Naive B cell (primary cell): ENCODE data around the gene STEAP3. TPM values are rescaled to one million over a fixed set of nuclear protein-coding genes. Genes with fewer than 3 reads are reported as not detected.
"Not testable (repeated sequence)": the region's sequence is repeated elsewhere in the genome, so short reads cannot be mapped to it uniquely, and the experiment has no call there.

Source experiments
- ATAC-seq, 2 donors: fragments of 150-1000 bp; cut with Tn5 transposase; 2 replicates each; pipeline ENCODE4 v1.10.0; 2021; ENCODE audit warnings: low read depth in 2 of 2, mild to moderate bottlenecking in 2 of 2, moderate library complexity in 2 of 2
- DNase-seq: peaks from one replicate; pipeline ENCODE4 v3.0.0; 2022
- H3K27ac Mint-ChIP-seq, 6 donors: one replicate each; pipeline ENCODE4 v1.8.0; 2020 to 2022; ENCODE audit warnings: mild to moderate bottlenecking in 6 of 6, mixed read lengths in 6 of 6, moderate library complexity in 5 of 6, inconsistent platforms in 2 of 6
- H3K27me3 Mint-ChIP-seq, 3 donors: one replicate each; pipeline ENCODE4 v1.8.0; 2021 to 2022; ENCODE audit warnings: mixed read lengths in 3 of 3, mild to moderate bottlenecking in 1 of 3
- H3K36me3 Mint-ChIP-seq, 2 donors: one replicate each; pipeline ENCODE4 v1.8.0; 2020 to 2022; ENCODE audit warnings: mixed read lengths in 2 of 2, inconsistent platforms in 1 of 2, mild to moderate bottlenecking in 1 of 2
- H3K4me1 Mint-ChIP-seq, 3 donors: one replicate each; pipeline ENCODE4 v1.8.0; 2020 to 2022; ENCODE audit warnings: mixed read lengths in 3 of 3, inconsistent platforms in 1 of 3, mild to moderate bottlenecking in 1 of 3, moderate library complexity in 1 of 3
- H3K4me3 Mint-ChIP-seq, 8 donors: one replicate each; pipeline ENCODE4 v1.8.0; 2020 to 2022; ENCODE audit warnings: mild to moderate bottlenecking in 8 of 8, mixed read lengths in 8 of 8, moderate library complexity in 8 of 8, inconsistent platforms in 2 of 8
- H3K9me3 Mint-ChIP-seq, 7 donors: one replicate each; pipeline ENCODE4 v1.8.0; 2020 to 2022; ENCODE audit warnings: mixed read lengths in 7 of 7, mild to moderate bottlenecking in 5 of 7, inconsistent platforms in 2 of 7, moderate library complexity in 1 of 7
- polyA plus RNA-seq, 6 donors: library from polyadenylated mRNA; unstranded; fragments of 300-500 nt; fragmentation: Illumina TruSeq; gene quantifications; one replicate each; pipeline ENCODE4 v1.2.3, GENCODE V29; 2021; ENCODE audit warnings: low read depth in 6 of 6

The STEAP3 gene
- polyA plus RNA-seq, 6 donors from 2014 or later, result 0.49 to 1.2 (median 0.77) TPM; not detected in 3

DNA sequence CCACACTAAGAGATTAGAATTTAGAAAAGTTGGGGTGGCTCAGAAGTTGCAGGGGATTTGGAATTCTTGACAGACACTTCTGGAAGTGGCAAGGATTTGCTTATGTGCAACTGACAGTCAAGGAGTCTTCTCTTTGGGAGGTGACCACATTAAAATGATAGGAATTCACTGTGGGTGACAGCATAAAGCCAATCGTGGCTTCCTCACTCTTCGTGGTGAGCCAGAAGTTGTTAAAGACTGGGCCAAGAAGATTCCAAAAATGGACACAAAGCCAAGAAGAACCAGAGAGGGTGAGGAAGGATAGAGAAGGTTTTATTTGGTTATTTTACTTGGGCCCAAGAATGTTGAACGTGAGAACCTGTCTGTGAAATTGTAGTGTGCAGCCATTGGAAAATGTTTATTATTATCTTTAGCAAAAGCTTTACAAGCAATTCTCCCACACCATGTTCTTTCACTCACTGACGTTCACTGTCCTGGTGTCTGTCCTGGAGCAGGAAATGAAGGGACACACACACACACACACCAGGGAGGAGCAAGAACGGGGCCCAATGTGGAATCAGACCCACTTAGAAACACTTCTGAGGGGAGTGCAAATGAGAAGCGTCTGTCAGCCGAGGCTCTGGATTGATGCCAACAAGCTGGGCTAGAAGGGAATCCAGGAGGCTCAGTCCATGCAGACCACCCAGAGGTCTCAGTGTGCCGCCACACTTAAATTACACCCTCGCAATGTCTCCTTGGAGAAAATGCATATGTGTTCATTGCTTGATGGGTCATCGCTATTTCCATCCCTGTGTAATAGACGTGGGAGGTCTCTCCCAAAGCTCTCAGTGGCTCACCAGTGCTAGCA, 37.2 kb downstream of the STEAP3 start:
- no peaks in the 10 kb centered on the region for H3K9me3 Mint-ChIP-seq
- H3K36me3 Mint-ChIP-seq, result no peaks in the 10 kb centered on the region
- ATAC-seq, result no peak
- H3K27me3 Mint-ChIP-seq, result peaks cover 0 to 3% (median 0%) of the 10 kb centered on the region in 3 donors
- DNase-seq, result no peak
- H3K4me1 Mint-ChIP-seq, result no peaks in the 10 kb centered on the region
- H3K27ac Mint-ChIP-seq, result no peak overlapping the region
- peak overlapping the region in 1 of 8 donors; percentile 1 for H3K4me3 Mint-ChIP-seq

DNA sequence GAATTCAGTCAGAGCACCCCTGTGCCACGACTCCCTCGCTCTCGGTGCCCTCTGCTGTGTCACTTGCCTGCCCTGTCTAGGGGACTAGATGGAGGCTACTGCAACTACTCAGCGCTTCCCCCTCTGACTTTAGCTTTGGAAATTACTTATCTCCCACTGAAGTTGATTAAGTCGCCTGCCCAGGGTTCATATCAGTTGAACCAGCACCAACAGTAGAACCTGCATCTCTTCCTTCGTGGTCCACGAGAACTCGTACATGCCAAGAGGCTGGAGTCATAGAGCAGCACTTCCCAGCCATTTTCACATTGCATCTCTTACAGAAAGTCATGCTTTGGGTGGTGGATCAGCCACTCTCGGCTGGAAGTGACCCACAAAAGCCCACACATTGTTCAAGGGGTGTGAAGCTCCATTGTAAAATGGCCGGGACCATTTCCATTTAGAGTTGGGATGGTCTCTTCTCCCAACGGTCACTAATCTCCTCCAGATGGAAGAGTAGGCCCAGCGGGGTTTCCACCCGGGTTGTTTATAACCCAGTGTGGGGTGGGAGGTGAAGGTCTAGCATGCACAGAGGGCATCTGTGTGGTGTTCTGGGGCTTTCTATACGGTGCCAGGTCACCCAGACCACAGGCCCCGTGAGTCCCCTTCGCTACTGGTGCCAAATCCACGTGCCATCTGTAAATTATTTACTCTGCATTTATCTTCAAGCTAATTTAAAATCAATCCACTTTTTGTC, 38.0 kb downstream of the STEAP3 start:
- no peaks in the 10 kb centered on the region for H3K9me3 Mint-ChIP-seq
- DNase-seq, result no peak
- no peaks in the 10 kb centered on the region for H3K36me3 Mint-ChIP-seq
- peak overlapping the region in 1 of 8 donors; percentile 1 for H3K4me3 Mint-ChIP-seq
- no peak overlapping the region for H3K27ac Mint-ChIP-seq
- ATAC-seq, result no peak
- H3K27me3 Mint-ChIP-seq, result peaks cover 0 to 3% (median 0%) of the 10 kb centered on the region in 3 donors
- H3K4me1 Mint-ChIP-seq, result no peaks in the 10 kb centered on the region

DNA sequence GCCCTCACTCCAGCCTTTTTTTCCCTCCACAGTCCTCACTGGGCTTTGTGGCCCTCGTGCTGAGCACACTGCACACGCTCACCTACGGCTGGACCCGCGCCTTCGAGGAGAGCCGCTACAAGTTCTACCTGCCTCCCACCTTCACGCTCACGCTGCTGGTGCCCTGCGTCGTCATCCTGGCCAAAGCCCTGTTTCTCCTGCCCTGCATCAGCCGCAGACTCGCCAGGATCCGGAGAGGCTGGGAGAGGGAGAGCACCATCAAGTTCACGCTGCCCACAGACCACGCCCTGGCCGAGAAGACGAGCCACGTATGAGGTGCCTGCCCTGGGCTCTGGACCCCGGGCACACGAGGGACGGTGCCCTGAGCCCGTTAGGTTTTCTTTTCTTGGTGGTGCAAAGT, 39.4 kb downstream of the STEAP3 start:
- Mint-ChIP-seq H3K4me3 (no peak overlapping the region), H3K4me1 (no peaks in the 10 kb centered on the region), H3K36me3 (no peaks in the 10 kb centered on the region), H3K9me3 (no peaks in the 10 kb centered on the region), H3K27ac (no peak overlapping the region), H3K27me3 (peaks cover 0 to 3% (median 0%) of the 10 kb centered on the region in 3 donors)
- DNase-seq (no peak), ATAC-seq (no peak)

DNA sequence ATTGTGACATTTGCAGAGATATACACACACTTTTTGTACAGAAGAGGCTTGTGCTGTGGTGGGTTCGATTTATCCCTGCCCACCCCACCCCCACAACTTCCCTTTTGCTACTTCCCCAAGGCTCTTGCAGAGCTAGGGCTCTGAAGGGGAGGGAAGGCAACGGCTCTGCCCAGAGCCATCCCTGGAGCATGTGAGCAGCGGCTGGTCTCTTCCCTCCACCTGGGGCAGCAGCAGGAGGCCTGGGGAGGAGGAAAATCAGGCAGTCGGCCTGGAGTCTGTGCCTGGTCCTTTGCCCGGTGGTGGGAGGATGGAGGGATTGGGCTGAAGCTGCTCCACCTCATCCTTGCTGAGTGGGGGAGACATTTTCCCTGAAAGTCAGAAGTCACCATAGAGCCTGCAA, 40.0 kb downstream of the STEAP3 start:
- Mint-ChIP-seq H3K27ac (peak overlapping the region in 1 of 6 donors; percentile 59), H3K4me3 (no peak overlapping the region), H3K4me1 (no peaks in the 10 kb centered on the region), H3K36me3 (no peaks in the 10 kb centered on the region), H3K9me3 (peaks cover 0 to 5% (median 0%) of the 10 kb centered on the region in 7 donors), H3K27me3 (peaks cover 0 to 3% (median 0%) of the 10 kb centered on the region in 3 donors)
- ATAC-seq (no peak), DNase-seq (no peak)

DNA sequence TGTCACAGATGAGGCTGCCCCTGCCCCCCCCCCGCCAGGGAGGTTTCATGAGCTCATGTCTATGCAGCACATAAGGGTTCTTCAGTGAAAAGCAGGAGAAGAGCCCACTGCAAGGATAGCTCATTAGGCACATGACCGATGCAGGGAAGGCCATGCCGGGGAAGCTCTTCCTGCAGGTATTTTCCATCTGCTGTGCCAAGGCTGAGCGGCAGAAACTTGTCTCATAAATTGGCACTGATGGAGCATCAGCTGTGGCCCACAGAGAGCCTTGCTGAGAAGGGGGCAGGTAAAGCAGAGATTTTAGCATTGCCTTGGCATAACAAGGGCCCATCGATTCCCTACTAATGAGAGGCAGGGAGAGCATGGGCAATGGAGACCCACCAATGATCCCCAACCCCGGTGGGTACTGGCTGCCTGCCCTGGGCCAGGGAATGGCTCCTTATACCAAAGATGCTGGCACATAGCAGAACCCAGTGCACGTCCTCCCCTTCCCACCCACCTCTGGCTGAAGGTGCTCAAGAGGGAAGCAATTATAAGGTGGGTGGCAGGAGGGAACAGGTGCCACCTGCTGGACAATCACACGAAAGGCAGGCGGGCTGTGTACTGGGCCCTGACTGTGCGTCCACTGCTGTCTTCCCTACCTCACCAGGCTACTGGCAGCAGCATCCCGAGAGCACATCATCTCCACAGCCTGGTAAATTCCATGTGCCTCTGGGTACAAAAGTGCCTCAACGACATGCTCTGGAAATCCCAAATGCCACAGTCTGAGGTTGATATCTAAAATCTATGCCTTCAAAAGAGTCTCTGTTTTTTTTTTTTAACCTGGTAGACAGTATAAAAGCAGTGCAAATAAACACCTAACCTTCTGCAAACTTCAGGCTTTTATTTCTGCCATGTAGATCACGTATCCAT, 41.4 kb downstream of the STEAP3 start:
- H3K27me3 Mint-ChIP-seq, result peaks cover 0 to 3% (median 0%) of the 10 kb centered on the region in 3 donors
- H3K27ac Mint-ChIP-seq, result no peak overlapping the region
- peaks cover 0 to 19% (median 4%) of the 10 kb centered on the region in 7 donors for H3K9me3 Mint-ChIP-seq
- H3K4me1 Mint-ChIP-seq, result no peaks in the 10 kb centered on the region
- ATAC-seq (peak; percentile 38 to 39), DNase-seq (no peak)
- H3K36me3 Mint-ChIP-seq, result no peaks in the 10 kb centered on the region
- H3K4me3 Mint-ChIP-seq, result no peak overlapping the region

DNA sequence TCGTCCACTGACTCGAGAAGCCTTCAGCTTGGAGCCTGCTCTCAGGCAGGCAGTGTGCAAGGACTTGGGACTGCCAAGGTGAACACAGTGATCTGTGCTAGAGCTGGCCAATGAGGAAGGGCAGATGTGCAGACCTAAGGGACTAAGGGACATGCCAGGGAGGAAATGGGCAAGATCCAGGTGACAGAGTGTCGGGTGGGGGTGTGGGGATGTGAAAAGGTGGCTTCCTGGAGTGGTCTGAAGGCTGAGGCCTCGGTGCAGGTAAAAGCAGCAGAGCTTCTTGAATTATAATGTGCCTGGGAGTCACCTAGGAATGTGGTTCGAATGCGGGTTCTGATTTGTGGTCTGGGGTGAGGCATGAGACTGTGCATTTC, 42.0 kb downstream of the STEAP3 start:
- Mint-ChIP-seq H3K27ac (no peak overlapping the region), H3K27me3 (peaks cover 0 to 3% (median 0%) of the 10 kb centered on the region in 3 donors), H3K4me1 (no peaks in the 10 kb centered on the region), H3K9me3 (peaks cover 0 to 24% (median 4%) of the 10 kb centered on the region in 7 donors), H3K36me3 (no peaks in the 10 kb centered on the region), H3K4me3 (no peak overlapping the region)
- ATAC-seq, result no peak
- DNase-seq, result no peak

DNA sequence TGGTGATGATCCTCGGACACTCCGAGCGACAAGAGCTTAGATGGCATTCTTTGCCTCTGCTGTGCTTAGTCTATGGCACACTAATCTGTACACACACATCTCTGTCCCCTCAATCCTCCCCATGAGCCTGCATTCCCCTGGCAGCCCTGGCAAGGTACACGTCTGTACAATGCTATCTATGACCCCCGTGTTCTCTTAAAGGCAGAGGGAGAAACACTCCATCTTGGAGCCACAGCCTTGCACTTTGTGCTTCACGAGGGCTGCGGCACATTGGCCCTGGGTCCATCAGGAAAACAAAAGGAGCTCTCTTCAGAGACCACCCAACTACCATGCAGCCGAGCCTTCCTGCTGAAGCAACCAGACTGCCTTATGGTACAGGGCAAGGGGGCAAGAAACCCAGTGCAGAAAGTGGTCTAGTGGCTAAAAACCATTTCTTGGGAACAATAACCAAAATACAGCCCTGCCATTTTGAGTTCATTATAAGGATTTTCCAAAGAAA, 42.5 kb downstream of the STEAP3 start:
- H3K9me3 Mint-ChIP-seq, result peaks cover 0 to 25% (median 5%) of the 10 kb centered on the region in 7 donors
- peaks cover 0 to 3% (median 0%) of the 10 kb centered on the region in 3 donors for H3K27me3 Mint-ChIP-seq
- no peak for ATAC-seq
- H3K4me1 Mint-ChIP-seq, result no peaks in the 10 kb centered on the region
- H3K27ac Mint-ChIP-seq, result no peak overlapping the region
- no peaks in the 10 kb centered on the region for H3K36me3 Mint-ChIP-seq
- no peak overlapping the region for H3K4me3 Mint-ChIP-seq
- DNase-seq, result no peak

DNA sequence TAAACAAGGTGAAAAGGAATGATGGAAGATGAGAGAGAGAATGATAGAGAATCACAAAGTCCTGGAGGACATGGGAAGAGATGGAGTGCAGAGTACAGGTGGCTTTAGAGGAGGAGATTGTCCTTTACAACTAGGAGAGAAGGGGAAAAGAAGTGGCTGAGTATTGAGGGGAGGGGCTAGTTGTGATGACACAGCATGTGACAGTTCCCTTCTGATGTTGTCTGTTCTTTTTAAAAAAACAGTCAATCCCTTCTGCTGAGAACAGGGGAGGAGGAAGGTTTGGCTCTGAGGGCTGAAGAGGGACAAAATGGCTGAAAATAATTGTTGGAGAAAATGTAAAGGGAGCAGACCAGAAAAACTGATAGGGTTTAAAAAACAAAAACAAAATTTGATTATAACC, 44.0 kb downstream of the STEAP3 start:
- Mint-ChIP-seq H3K4me1 (no peaks in the 10 kb centered on the region), H3K27ac (peak overlapping the region in 2 of 6 donors; percentile 60 to 87), H3K36me3 (peaks cover 0 to 4% of the 10 kb centered on the region in 2 donors), H3K4me3 (no peak overlapping the region), H3K27me3 (peaks cover 0 to 3% (median 1%) of the 10 kb centered on the region in 3 donors), H3K9me3 (peaks cover 0 to 35% (median 6%) of the 10 kb centered on the region in 7 donors)
- no peak for ATAC-seq
- no peak for DNase-seq

DNA sequence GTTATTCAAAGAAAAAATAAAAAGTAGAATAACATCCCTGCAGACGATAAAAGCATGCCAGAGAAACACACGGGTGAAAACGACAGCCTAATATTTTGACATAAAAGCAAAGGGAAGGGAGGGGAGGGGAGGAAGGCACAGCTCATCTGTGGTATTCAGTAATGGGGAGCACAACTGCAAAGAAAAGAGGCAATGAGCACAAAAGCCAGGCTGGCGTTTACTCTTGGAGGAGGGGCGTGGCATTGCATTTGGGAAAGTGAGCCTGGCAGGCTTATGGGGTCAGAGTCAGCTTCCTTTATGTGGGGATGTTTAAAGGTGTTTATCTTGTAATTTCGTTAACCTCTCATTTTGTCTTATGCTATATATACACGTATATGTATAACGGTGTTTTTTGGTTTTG, 53.2 kb downstream of the STEAP3 start:
- Mint-ChIP-seq H3K36me3 (peaks cover 0 to 3% of the 10 kb centered on the region in 2 donors), H3K27ac (no peak overlapping the region), H3K27me3 (peaks cover 0 to 6% (median 0%) of the 10 kb centered on the region in 3 donors), H3K4me3 (no peak overlapping the region), H3K9me3 (peaks cover 0 to 10% (median 7%) of the 10 kb centered on the region in 7 donors), H3K4me1 (peaks cover 0 to 3% (median 0%) of the 10 kb centered on the region in 3 donors)
- DNase-seq, result no peak
- ATAC-seq, result no peak

DNA sequence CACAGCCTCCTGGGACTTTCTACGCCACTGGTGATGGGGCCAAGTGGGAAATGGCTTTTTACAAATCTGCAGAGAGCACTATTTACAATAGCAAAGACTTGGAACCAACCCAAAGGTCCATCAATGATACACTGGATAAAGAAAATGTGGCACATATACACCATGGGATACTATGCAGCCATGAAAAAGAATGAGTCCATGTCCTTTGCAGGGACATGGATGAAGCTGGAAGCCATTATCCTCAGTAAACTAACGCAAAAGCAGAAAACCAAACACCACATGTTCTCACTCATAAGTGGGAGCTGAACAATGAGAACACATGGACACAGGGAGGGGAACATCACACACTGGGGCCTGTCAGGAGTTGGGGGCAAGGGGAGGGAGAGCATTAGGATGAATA, 54.8 kb downstream of the STEAP3 start:
- not testable (repeated sequence) for ATAC-seq, DNase-seq, H3K4me1 Mint-ChIP-seq, H3K4me3 Mint-ChIP-seq, H3K36me3 Mint-ChIP-seq, H3K27me3 Mint-ChIP-seq, H3K9me3 Mint-ChIP-seq
- H3K27ac Mint-ChIP-seq, result peak overlapping the region in 1 of 6 donors; percentile 63

DNA sequence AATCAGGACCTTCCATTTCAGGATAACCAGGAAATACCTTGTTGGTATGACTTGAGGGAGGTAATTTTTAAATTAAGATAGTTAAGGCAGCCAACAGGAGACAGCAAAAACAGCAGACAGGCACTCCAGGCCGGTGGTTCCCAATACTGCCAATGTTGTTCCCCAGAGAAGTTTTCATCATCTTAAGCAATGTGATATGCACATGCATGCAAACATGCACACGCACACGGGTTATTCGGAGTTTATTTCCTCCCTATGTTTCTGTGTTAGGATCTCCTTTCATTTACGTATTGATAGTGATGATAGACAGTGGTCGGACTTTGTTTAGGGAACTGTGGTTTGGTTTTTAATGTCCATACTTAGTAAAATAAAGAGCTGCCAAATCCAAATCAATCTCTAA, 55.3 kb downstream of the STEAP3 start:
- Mint-ChIP-seq H3K4me1 (peaks cover 0 to 3% (median 0%) of the 10 kb centered on the region in 3 donors), H3K9me3 (peaks cover 0 to 5% (median 0%) of the 10 kb centered on the region in 7 donors), H3K27ac (peak overlapping the region in 1 of 6 donors; percentile 63), H3K36me3 (no peaks in the 10 kb centered on the region), H3K27me3 (no peaks in the 10 kb centered on the region), H3K4me3 (no peak overlapping the region)
- ATAC-seq (no peak), DNase-seq (no peak)

DNA sequence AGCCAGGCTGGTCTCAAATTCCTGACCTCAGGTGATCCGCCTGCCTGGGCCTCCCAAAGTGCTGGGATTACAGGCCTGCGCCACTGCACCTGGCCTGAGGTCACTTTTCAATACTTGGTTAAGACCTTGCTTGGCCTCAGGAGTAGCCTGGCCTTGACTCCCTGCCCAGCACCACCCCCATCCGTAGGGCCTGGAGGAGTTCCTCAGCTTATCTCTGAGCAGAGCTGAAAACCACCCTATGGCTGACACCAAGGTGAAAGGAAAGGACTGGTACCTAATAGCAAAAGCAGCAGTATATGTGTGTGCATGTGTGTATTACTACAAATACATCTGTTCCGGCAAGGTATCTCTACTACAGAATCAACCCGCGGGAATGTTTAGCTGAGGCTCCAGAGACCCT, 56.0 kb downstream of the STEAP3 start:
- no peaks in the 10 kb centered on the region for H3K36me3 Mint-ChIP-seq
- peaks cover 0 to 5% (median 0%) of the 10 kb centered on the region in 7 donors for H3K9me3 Mint-ChIP-seq
- H3K27me3 Mint-ChIP-seq, result no peaks in the 10 kb centered on the region

DNA sequence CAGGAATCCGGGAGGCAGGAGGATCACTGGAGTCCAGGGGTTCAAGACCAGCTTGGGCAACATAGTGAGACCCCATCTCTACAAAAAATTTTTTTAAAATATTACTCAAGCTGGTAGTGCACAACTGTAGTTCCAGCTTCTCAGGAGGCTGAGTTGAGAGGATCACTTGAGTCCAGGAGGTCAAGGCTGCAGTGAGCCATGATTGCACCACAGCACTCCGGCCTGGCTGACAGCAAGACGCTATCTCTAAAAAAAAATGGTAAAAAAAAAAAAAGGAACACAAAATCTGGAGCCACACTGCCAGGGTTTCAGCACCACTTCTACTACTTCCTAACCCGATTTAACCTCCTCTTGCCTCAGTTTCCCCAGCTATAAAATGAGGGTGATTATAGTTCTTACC, 57.0 kb downstream of the STEAP3 start:
- DNase-seq (no peak), ATAC-seq (no peak)
- peaks cover 0 to 3% (median 0%) of the 10 kb centered on the region in 3 donors for H3K4me1 Mint-ChIP-seq
- H3K27me3 Mint-ChIP-seq, result no peaks in the 10 kb centered on the region
- H3K36me3 Mint-ChIP-seq, result no peaks in the 10 kb centered on the region
- no peak overlapping the region for H3K27ac Mint-ChIP-seq
- H3K9me3 Mint-ChIP-seq, result peaks cover 0 to 5% (median 0%) of the 10 kb centered on the region in 7 donors
- H3K4me3 Mint-ChIP-seq, result no peak overlapping the region

More for the DNA sequence above, 56.0 kb downstream of the STEAP3 start:
- no peak for DNase-seq
- no peak for ATAC-seq
- Mint-ChIP-seq H3K27ac (no peak overlapping the region), H3K4me3 (no peak overlapping the region), H3K4me1 (peaks cover 0 to 3% (median 0%) of the 10 kb centered on the region in 3 donors)
